Sigmoid colon (tissue), 3 donors: Measurements from ENCODE around the gene C17orf78.
"Not testable (repeated sequence)": the region's sequence is repeated elsewhere in the genome, so short reads cannot be mapped to it uniquely, and the experiment has no call there.

Experiments
- POLR2A ChIP-seq, 2 donors: fragments of 450-650 bp; IDR thresholded peaks; one replicate each; pipeline ENCODE4 v1.6.1; 2016; ENCODE audit warnings: antibody characterized with exemption in 2 of 2, mild to moderate bottlenecking in 2 of 2, moderate library complexity in 2 of 2
- TF ChIP-seq, protein P1 (sequence below), 4 experiments: fragments of 450-650 bp in 3 of 4; fragments of 200-600 bp in 1 of 4; IDR thresholded peaks; one replicate each; pipeline ENCODE4 v1.5.1; 2016 to 2019; ENCODE audit warnings: antibody characterized with exemption in 4 of 4, mild to moderate bottlenecking in 3 of 4, moderate library complexity in 2 of 4

- TF ChIP-seq, protein P1, sequence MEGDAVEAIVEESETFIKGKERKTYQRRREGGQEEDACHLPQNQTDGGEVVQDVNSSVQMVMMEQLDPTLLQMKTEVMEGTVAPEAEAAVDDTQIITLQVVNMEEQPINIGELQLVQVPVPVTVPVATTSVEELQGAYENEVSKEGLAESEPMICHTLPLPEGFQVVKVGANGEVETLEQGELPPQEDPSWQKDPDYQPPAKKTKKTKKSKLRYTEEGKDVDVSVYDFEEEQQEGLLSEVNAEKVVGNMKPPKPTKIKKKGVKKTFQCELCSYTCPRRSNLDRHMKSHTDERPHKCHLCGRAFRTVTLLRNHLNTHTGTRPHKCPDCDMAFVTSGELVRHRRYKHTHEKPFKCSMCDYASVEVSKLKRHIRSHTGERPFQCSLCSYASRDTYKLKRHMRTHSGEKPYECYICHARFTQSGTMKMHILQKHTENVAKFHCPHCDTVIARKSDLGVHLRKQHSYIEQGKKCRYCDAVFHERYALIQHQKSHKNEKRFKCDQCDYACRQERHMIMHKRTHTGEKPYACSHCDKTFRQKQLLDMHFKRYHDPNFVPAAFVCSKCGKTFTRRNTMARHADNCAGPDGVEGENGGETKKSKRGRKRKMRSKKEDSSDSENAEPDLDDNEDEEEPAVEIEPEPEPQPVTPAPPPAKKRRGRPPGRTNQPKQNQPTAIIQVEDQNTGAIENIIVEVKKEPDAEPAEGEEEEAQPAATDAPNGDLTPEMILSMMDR (IDR thresholded peaks at IDR 0.05) = not testable (repeated sequence)
- not testable (repeated sequence) for TF ChIP-seq POLR2A (IDR thresholded peaks at IDR 0.05)
Observed at GRCh38 chr17:37405522-37405921, 29.7 kb downstream of the C17orf78 start.
